ENCODE data around the gene CALHM3. TPM values are rescaled to one million over a fixed set of nuclear protein-coding genes. Genes with fewer than 3 reads are reported as not detected.

CALHM3 gene
- polyA plus RNA-seq, 1 donor, result 0.13 TPM

DNA sequence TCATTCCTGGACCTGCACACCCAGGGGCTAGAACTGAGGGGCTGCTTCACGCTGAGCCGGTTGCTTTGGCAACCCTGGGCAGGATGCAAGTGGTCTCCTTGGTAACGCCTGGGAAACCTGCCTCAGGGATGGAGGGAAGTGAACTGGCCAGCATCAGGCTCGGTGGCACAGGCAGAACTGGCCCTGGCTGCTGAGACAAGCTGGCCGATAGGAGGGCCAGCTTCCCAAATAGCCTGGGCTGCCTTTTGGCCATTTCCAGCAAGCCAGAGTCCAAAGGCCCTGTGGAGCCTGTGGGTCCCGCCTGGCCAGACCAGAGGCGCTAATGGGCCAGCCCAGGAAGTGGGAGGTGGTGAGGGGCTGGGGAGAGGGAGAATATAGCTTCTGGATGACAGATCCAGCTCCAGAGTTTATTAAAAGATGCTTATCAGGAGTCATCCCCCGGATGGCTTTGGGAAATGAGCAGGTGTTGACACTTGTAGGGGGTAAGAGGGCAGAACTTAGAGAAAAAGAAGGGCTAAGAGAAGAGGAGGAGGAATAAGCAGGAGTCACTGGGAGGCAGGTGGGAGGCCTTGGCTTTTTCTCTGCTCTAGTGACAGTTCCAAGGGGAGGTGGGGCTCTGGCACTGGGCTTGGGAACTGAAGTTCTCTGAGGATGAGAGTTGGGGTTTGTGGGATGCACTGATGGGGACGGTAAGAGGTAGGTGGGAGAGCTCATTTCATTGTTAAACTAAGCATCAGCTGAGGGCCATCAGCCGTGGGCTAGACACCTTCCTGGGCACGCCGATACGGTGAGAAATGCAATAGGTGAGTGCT, 24.0 kb upstream of the CALHM3 start:
- H3K27me3 ChIP-seq (ENCODE audit: control insufficient read depth, insufficient read depth, low read length), result no peaks in the 10 kb centered on the region
- H3K4me1 ChIP-seq (ENCODE audit: control insufficient read depth, insufficient read depth, low read length), result peaks cover 50% of the 10 kb centered on the region
- WGBS (ENCODE audit: insufficient coverage, low lambda C conversion rate), result 33% methylated on average over 1 of the region's 13 CpGs
- H3K36me3 ChIP-seq (ENCODE audit: control insufficient read depth, insufficient read depth, low read length), result no peaks in the 10 kb centered on the region
- H3K27ac ChIP-seq (ENCODE audit: low read length), result no peak overlapping the region
- no peaks in the 10 kb centered on the region for H3K9me3 ChIP-seq (ENCODE audit: control insufficient read depth, low read depth, low read length)
- H3K4me3 ChIP-seq (ENCODE audit: low read length), result no peak overlapping the region
- no peak for DNase-seq

DNA sequence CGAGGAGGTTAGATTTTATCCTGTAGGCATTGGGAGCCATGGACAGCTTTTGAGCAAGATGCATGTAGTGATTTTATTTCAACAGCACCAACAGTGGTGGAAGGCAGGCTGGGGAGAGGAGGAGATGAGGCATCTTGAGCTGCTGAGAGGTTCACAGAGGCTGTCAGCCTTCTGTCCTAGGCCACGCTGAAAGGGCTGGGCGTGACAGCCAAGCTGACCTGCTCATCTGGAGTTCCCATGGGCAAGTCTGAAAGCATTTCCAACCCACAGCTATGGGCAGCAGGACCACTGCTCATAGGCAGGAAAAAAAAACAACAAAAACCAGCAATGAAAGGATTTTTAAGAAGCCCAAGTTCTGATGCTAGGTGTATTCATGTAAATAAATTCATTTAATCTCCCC, 22.1 kb upstream of the CALHM3 start:
- WGBS (ENCODE audit: insufficient coverage, low lambda C conversion rate), result no CpG with 5 or more reads among the region's 3 CpGs
- Histone ChIP-seq H3K4me3 (ENCODE audit: low read length) (no peak overlapping the region), H3K9me3 (ENCODE audit: control insufficient read depth, low read depth, low read length) (no peaks in the 10 kb centered on the region)

DNA sequence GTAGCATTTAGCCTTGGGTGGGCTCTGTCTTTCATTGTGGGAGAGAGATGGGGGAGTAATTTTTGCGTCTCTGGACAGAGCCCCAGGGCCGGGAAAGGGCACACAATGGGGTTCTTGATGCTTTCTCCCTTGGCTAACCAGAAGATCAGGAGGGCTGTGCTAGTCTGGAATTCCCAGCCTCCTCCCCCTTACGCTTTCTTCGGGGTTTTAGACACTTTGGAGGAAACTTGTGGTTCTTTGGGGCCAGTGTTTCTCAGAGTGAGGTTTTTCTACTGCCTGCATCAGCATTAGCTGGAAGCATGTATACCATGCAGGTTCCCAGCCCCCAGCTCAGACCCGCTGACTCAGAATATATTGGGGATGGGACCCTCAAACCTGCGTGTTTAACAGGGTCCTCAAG, 21.4 kb upstream of the CALHM3 start:
- Histone ChIP-seq H3K27me3 (ENCODE audit: control insufficient read depth, insufficient read depth, low read length) (peaks cover 2% of the 10 kb centered on the region), H3K36me3 (ENCODE audit: control insufficient read depth, insufficient read depth, low read length) (no peaks in the 10 kb centered on the region), H3K9me3 (ENCODE audit: control insufficient read depth, low read depth, low read length) (no peaks in the 10 kb centered on the region), H3K27ac (ENCODE audit: low read length) (no peak overlapping the region), H3K4me1 (ENCODE audit: control insufficient read depth, insufficient read depth, low read length) (peaks cover 29% of the 10 kb centered on the region), H3K4me3 (ENCODE audit: low read length) (no peak overlapping the region)
- no CpG with 5 or more reads among the region's 6 CpGs for WGBS (ENCODE audit: insufficient coverage, low lambda C conversion rate)
- no peak for DNase-seq

More for the DNA sequence above, 22.1 kb upstream of the CALHM3 start:
- H3K27ac ChIP-seq (ENCODE audit: low read length), result no peak overlapping the region
- peaks cover 33% of the 10 kb centered on the region for H3K4me1 ChIP-seq (ENCODE audit: control insufficient read depth, insufficient read depth, low read length)
- DNase-seq, result no peak
- no peaks in the 10 kb centered on the region for H3K36me3 ChIP-seq (ENCODE audit: control insufficient read depth, insufficient read depth, low read length)
- H3K27me3 ChIP-seq (ENCODE audit: control insufficient read depth, insufficient read depth, low read length), result peaks cover 2% of the 10 kb centered on the region

GRCh38 chr10:103499881-103500280, 20.8 kb upstream of the CALHM3 start:
- peak in 1 of 2 donors; percentile 80 for DNase-seq
- WGBS (ENCODE audit: insufficient coverage, low lambda C conversion rate), result 100% methylated on average over 1 of the region's 7 CpGs

DNA sequence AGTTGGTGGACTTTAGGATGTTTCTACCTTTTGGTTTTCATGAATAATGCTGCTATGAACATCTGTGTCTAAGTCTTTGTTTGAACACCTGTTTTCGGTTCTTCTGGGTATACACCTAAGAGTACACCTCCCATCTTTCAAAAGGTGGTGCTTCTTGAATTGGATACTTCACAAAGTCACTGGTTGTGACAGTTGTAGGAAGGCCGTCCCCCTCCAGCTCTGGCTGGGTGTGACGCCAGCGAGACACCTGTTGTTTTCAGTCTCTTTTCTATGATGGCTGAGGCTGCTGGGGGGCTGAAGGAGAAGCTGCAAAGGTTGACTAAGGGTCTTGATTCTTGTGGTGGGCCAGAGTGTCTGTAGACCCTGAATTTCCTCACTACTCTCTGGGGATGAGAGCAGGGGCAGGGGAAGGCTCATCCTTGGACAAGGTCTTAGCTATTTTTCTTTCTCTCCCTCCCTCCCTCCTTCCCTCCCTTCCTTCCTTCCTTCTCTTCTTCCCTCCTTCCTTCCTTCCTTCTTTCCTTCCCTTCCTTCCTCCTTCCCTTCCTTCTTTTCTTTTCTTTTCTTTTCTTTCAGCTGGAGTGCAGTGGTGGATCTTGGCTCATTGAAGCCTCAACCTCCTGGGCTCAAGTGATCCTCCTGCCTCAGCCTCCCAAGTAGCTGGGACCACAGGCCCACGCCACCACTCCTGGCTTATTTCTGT, 20.0 kb upstream of the CALHM3 start:
- no peaks in the 10 kb centered on the region for H3K36me3 ChIP-seq (ENCODE audit: control insufficient read depth, insufficient read depth, low read length)
- H3K4me3 ChIP-seq (ENCODE audit: low read length), result no peak overlapping the region
- H3K9me3 ChIP-seq (ENCODE audit: control insufficient read depth, low read depth, low read length), result no peaks in the 10 kb centered on the region
- H3K27me3 ChIP-seq (ENCODE audit: control insufficient read depth, insufficient read depth, low read length), result peaks cover 13% of the 10 kb centered on the region
- WGBS (ENCODE audit: insufficient coverage, low lambda C conversion rate), result no CpG with 5 or more reads among the region's 5 CpGs
- peak overlapping the region; percentile 29 for H3K27ac ChIP-seq (ENCODE audit: low read length)
- peak in 1 of 2 donors; percentile 43 for DNase-seq
- H3K4me1 ChIP-seq (ENCODE audit: control insufficient read depth, insufficient read depth, low read length), result peaks cover 26% of the 10 kb centered on the region

More at GRCh38 chr10:103499881-103500280, 20.8 kb upstream of the CALHM3 start:
- Histone ChIP-seq H3K27me3 (ENCODE audit: control insufficient read depth, insufficient read depth, low read length) (peaks cover 6% of the 10 kb centered on the region), H3K4me1 (ENCODE audit: control insufficient read depth, insufficient read depth, low read length) (peaks cover 28% of the 10 kb centered on the region), H3K27ac (ENCODE audit: low read length) (no peak overlapping the region), H3K36me3 (ENCODE audit: control insufficient read depth, insufficient read depth, low read length) (no peaks in the 10 kb centered on the region), H3K9me3 (ENCODE audit: control insufficient read depth, low read depth, low read length) (no peaks in the 10 kb centered on the region), H3K4me3 (ENCODE audit: low read length) (no peak overlapping the region)

GRCh38 chr10:103497161-103497915, 18.3 kb upstream of the CALHM3 start:
- Histone ChIP-seq H3K27me3 (ENCODE audit: control insufficient read depth, insufficient read depth, low read length) (peaks cover 16% of the 10 kb centered on the region), H3K4me1 (ENCODE audit: control insufficient read depth, insufficient read depth, low read length) (peaks cover 32% of the 10 kb centered on the region), H3K9me3 (ENCODE audit: control insufficient read depth, low read depth, low read length) (no peaks in the 10 kb centered on the region), H3K4me3 (ENCODE audit: low read length) (no peak overlapping the region), H3K36me3 (ENCODE audit: control insufficient read depth, insufficient read depth, low read length) (no peaks in the 10 kb centered on the region), H3K27ac (ENCODE audit: low read length) (no peak overlapping the region)
- no peak for DNase-seq
- no CpG with 5 or more reads among the region's 8 CpGs for WGBS (ENCODE audit: insufficient coverage, low lambda C conversion rate)

DNA sequence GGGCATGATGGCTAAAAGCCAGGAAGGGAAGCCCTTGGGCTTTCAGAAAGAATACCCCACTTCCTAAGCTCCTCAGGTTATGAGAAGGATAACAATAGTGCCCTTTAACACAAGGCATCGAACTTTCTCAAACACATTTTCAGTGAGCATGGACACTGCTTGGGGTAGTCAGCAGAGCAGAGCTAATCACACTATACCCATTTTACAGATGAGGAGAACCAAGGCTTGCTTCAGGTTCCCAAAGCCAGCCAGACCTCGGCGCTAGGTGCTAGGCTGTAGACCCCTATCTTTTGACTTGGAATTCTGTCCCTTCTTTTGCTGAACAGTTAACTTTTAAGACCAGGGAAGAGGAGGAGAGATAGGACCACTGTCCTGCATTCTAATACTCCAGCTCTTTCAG, 16.3 kb upstream of the CALHM3 start:
- no peak overlapping the region for H3K27ac ChIP-seq (ENCODE audit: low read length)
- peaks cover 36% of the 10 kb centered on the region for H3K4me1 ChIP-seq (ENCODE audit: control insufficient read depth, insufficient read depth, low read length)
- H3K36me3 ChIP-seq (ENCODE audit: control insufficient read depth, insufficient read depth, low read length), result no peaks in the 10 kb centered on the region
- peaks cover 16% of the 10 kb centered on the region for H3K27me3 ChIP-seq (ENCODE audit: control insufficient read depth, insufficient read depth, low read length)
- peak overlapping the region; percentile 59 for H3K4me3 ChIP-seq (ENCODE audit: low read length)
- no peaks in the 10 kb centered on the region for H3K9me3 ChIP-seq (ENCODE audit: control insufficient read depth, low read depth, low read length)
- no CpG with 5 or more reads among the region's 3 CpGs for WGBS (ENCODE audit: insufficient coverage, low lambda C conversion rate)
- DNase-seq, result no peak

DNA sequence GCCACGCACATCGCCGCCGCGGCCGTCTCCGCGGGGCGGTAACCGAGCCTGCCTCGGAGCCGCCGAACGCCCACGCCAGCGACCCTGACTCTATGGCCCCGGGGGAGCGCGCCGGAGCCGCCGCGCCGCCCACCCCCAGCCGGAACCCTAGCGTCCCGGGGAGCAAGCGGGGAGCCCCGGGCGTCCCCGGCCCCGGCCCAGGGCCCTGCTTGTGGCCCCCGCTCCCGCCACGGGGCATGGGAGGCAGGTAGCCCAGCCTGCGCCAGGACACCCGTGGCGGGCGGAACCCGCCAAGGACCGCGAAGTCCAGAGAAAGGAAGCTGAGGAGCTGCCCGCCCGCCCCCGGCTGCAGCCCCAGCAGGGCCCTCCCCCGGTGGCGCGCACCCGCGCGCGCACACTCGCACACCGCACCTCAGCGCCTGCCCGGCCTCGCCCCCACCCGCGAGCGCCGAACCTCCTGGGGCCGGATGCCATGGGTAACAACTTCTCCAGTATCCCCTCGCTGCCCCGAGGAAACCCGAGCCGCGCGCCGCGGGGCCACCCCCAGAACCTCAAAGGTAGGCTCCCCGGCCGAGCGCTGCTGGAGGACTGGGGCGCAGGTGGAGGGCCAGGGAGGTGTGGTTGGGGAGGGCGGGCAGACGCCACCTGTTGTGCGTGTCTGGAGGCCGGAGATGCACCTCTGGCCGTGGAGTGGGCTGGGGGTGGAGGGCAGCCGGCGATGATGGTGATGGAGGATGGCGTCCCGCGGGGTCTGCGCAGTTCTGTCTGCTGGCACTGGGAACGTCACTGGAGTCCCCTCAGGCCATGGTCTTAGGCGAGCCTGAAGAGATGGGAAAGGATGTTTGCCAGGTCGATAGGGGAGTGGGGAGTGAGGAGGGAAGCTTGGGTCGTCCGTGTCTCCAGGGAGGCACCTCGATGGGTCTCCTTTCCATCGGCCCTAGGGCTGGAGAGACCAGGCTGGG, 15.2 kb upstream of the CALHM3 start:
- peak overlapping the region; percentile 20 for H3K27ac ChIP-seq (ENCODE audit: low read length)
- H3K36me3 ChIP-seq (ENCODE audit: control insufficient read depth, insufficient read depth, low read length), result no peaks in the 10 kb centered on the region
- peaks cover 16% of the 10 kb centered on the region for H3K27me3 ChIP-seq (ENCODE audit: control insufficient read depth, insufficient read depth, low read length)
- DNase-seq, result peak in 1 of 2 donors; percentile 61
- H3K4me1 ChIP-seq (ENCODE audit: control insufficient read depth, insufficient read depth, low read length), result peaks cover 28% of the 10 kb centered on the region
- H3K4me3 ChIP-seq (ENCODE audit: low read length), result peak overlapping the region; percentile 59
- H3K9me3 ChIP-seq (ENCODE audit: control insufficient read depth, low read depth, low read length), result no peaks in the 10 kb centered on the region
- no CpG with 5 or more reads among the region's 92 CpGs for WGBS (ENCODE audit: insufficient coverage, low lambda C conversion rate)

DNA sequence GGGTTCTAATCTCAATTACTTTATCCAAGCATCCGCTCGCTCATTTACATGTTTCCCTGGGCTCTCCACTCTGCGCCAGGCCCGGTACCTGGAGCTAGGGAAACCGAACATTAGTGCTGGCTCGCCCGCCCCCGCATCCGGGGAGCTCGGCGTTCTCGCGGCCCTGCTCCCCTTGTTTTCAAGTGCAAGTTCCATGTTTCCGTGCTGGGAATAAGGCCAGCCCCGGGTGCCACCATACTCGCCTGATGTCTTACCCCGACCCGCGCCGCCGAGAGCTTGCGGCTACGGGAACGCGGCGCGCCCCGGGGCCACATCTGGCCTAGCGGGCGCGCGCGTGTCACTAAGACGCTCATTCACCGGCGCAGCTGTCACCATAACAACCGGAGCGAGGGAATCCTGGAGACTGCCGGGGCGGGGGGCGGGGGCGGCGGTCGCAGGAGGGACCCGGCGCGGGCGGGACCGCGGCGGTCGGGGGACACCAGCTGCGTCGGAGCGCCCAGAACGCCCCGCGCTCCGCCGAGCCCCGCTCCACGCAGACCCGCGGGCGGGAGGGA, 14.4 kb upstream of the CALHM3 start, which contains the start of gene NEURL1:
NEURL1 (plus strand) TSS at position 344 of the 554 bp plus-strand sequence. CDS start 683 bp downstream, outside the sequence.
- WGBS (ENCODE audit: insufficient coverage, low lambda C conversion rate), result no CpG with 5 or more reads among the region's 65 CpGs
- H3K36me3 ChIP-seq (ENCODE audit: control insufficient read depth, insufficient read depth, low read length), result no peaks in the 10 kb centered on the region
- DNase-seq, result peak in 1 of 2 donors; percentile 68
- peak within 1 kb of the TSS; percentile 20 for H3K27ac ChIP-seq (ENCODE audit: low read length)
- peaks cover 16% of the 10 kb centered on the region for H3K27me3 ChIP-seq (ENCODE audit: control insufficient read depth, insufficient read depth, low read length)
- H3K4me3 ChIP-seq (ENCODE audit: low read length), result peak within 1 kb of the TSS; percentile 59
- peaks cover 28% of the 10 kb centered on the region for H3K4me1 ChIP-seq (ENCODE audit: control insufficient read depth, insufficient read depth, low read length)
- no peaks in the 10 kb centered on the region for H3K9me3 ChIP-seq (ENCODE audit: control insufficient read depth, low read depth, low read length)

Data from large intestine (tissue), 3 donors.